WTC11 (cell line): ENCODE measurements around the gene GAB1. TPM values are rescaled to one million over a fixed set of nuclear protein-coding genes. Genes with fewer than 3 reads are reported as not detected.
A peak's percentile ranks its signal among the peaks of the same experiment; 100 is the strongest.

Source experiments
- ATAC-seq: fragments of 200-7000 bp; cut with Tn5 transposase; 2 replicates; pipeline ENCODE4 v1.10.0; 2021; ENCODE audit warnings: mild to moderate bottlenecking, moderate library complexity
- CTCF ChIA-PET: fragments of 300-600 bp; sonication (Branson Sonifier 250); formaldehyde crosslinking; loops from one replicate; lab custom pipeline; 2021; ENCODE audit warnings: antibody characterized with exemption; lab: Charles Lee
- POLR2A ChIA-PET: fragments of 350-600 bp; sonication (Branson Sonifier 250); formaldehyde crosslinking; loops from one replicate; lab custom pipeline; 2021; ENCODE audit warnings: antibody characterized with exemption; lab: Charles Lee
- DNase-seq: peaks from one replicate; pipeline ENCODE4 v3.0.0; 2021; ENCODE audit warnings: low spot score
- H3K27ac Mint-ChIP-seq: 2 replicates; pipeline ENCODE4 v1.8.0; 2021; ENCODE audit warnings: mixed read lengths
- H3K27me3 Mint-ChIP-seq: 2 replicates; pipeline ENCODE4 v1.8.0; 2021; ENCODE audit warnings: low read depth, mild to moderate bottlenecking, moderate library complexity, mixed read lengths
- H3K36me3 Mint-ChIP-seq: 2 replicates; pipeline ENCODE4 v1.8.0; 2021; ENCODE audit warnings: mixed read lengths
- H3K4me1 Mint-ChIP-seq: 2 replicates; pipeline ENCODE4 v1.8.0; 2022; ENCODE audit warnings: mixed read lengths
- H3K4me3 Mint-ChIP-seq: 2 replicates; pipeline ENCODE4 v1.8.0; 2021; ENCODE audit warnings: mild to moderate bottlenecking, moderate library complexity, mixed read lengths
- H3K9me3 Mint-ChIP-seq: 2 replicates; pipeline ENCODE4 v1.8.0; 2021; ENCODE audit warnings: mixed read lengths
- CREB1 ChIP-seq: sonication (generic); formaldehyde crosslinking; IDR thresholded peaks from 2 replicates; pipeline ENCODE4 v1.8.0; 2023; ENCODE audit warnings: mild to moderate bottlenecking, missing genetic modification reagents
- ERG ChIP-seq: fragments of 250-450 bp; sonication (Bioruptor Pico); IDR thresholded peaks from 2 replicates; pipeline ENCODE4 v1.8.0; 2021; ENCODE audit warnings: mild to moderate bottlenecking
- FOXJ3 ChIP-seq: sonication (generic); formaldehyde crosslinking; IDR thresholded peaks from 2 replicates; pipeline ENCODE4 v1.9.0; 2021; ENCODE audit warnings: missing genetic modification reagents, mild to moderate bottlenecking, borderline replicate concordance
- FOXP4 ChIP-seq: sonication (generic); formaldehyde crosslinking; IDR thresholded peaks from 2 replicates; pipeline ENCODE4 v1.8.0; 2022; ENCODE audit warnings: mild to moderate bottlenecking, missing genetic modification reagents
- JUN ChIP-seq: sonication (generic); formaldehyde crosslinking; IDR thresholded peaks from 2 replicates; pipeline ENCODE4 v1.8.0; 2023; ENCODE audit warnings: mild to moderate bottlenecking, missing genetic modification reagents
- MLX ChIP-seq: sonication (generic); formaldehyde crosslinking; IDR thresholded peaks from 2 replicates; pipeline ENCODE4 v1.8.1; 2023; ENCODE audit warnings: mild to moderate bottlenecking, missing genetic modification reagents, moderate library complexity
- NFYB ChIP-seq: sonication (generic); formaldehyde crosslinking; conservative IDR thresholded peaks from 2 replicates; pipeline ENCODE4 v1.8.0; 2022; ENCODE audit warnings: low read depth, missing genetic modification reagents
- NR2C2 ChIP-seq: sonication (generic); formaldehyde crosslinking; IDR thresholded peaks from 2 replicates; pipeline ENCODE4 v1.8.0; 2022; ENCODE audit warnings: mild to moderate bottlenecking, missing genetic modification reagents
- NR3C1 ChIP-seq: sonication (generic); formaldehyde crosslinking; conservative IDR thresholded peaks from 2 replicates; pipeline ENCODE4 v1.8.1; 2023; ENCODE audit warnings: low read depth, mild to moderate bottlenecking, missing genetic modification reagents
- SMAD3 ChIP-seq: sonication (generic); formaldehyde crosslinking; IDR thresholded peaks from 2 replicates; pipeline ENCODE4 v1.8.0; 2022; ENCODE audit warnings: missing genetic modification reagents, mild to moderate bottlenecking, borderline replicate concordance
- TEAD4 ChIP-seq: sonication (generic); formaldehyde crosslinking; IDR thresholded peaks from 2 replicates; pipeline ENCODE4 v1.8.0; 2022; ENCODE audit warnings: mild to moderate bottlenecking, missing genetic modification reagents
- ZNF396 ChIP-seq: fragments of 250-450 bp; sonication (Bioruptor Pico); IDR thresholded peaks from 2 replicates; pipeline ENCODE4 v1.8.0; 2021; ENCODE audit warnings: mild to moderate bottlenecking, moderate library complexity, borderline replicate concordance
- ZNF416 ChIP-seq: fragments of 250-450 bp; sonication (Bioruptor Pico); IDR thresholded peaks from 2 replicates; pipeline ENCODE4 v1.9.0; 2021; ENCODE audit warnings: mild to moderate bottlenecking, inconsistent platforms
- ZNF423 ChIP-seq: fragments of 250-450 bp; sonication (Bioruptor Pico); IDR thresholded peaks from 2 replicates; pipeline ENCODE4 v2.1.2; 2022; ENCODE audit warnings: mild to moderate bottlenecking, moderate library complexity
- ZNF532 ChIP-seq: fragments of 250-450 bp; sonication (Bioruptor Pico); IDR thresholded peaks from 2 replicates; pipeline ENCODE4 v1.9.0; 2021; ENCODE audit warnings: mild to moderate bottlenecking, borderline replicate concordance
- total RNA-seq: library from RNA; stranded (reverse); gene quantifications from 3 replicates; pipeline ENCODE4 v1.2.3, GENCODE V29; 2021
- TF ChIP-seq, protein P1 (sequence below): sonication (generic); formaldehyde crosslinking; conservative IDR thresholded peaks from 2 replicates; pipeline ENCODE4 v1.8.1; 2022; ENCODE audit warnings: mild to moderate bottlenecking, missing genetic modification reagents
- TF ChIP-seq, protein P2 (sequence below): sonication (generic); formaldehyde crosslinking; IDR thresholded peaks from 2 replicates; pipeline ENCODE4 v1.8.0; 2023; ENCODE audit warnings: missing genetic modification reagents
- TF ChIP-seq, protein P3 (sequence below): sonication (generic); formaldehyde crosslinking; IDR thresholded peaks from 2 replicates; pipeline ENCODE4 v1.8.1; 2022; ENCODE audit warnings: low read depth, mild to moderate bottlenecking, moderate library complexity, missing genetic modification reagents, borderline replicate concordance
- TF ChIP-seq, protein P4 (sequence below): sonication (generic); formaldehyde crosslinking; IDR thresholded peaks from 2 replicates; pipeline ENCODE4 v1.8.0; 2022; ENCODE audit warnings: mild to moderate bottlenecking, missing genetic modification reagents

GAB1 gene
- total RNA-seq, 1 experiment from 2014 or later: 17.4 TPM

DNA sequence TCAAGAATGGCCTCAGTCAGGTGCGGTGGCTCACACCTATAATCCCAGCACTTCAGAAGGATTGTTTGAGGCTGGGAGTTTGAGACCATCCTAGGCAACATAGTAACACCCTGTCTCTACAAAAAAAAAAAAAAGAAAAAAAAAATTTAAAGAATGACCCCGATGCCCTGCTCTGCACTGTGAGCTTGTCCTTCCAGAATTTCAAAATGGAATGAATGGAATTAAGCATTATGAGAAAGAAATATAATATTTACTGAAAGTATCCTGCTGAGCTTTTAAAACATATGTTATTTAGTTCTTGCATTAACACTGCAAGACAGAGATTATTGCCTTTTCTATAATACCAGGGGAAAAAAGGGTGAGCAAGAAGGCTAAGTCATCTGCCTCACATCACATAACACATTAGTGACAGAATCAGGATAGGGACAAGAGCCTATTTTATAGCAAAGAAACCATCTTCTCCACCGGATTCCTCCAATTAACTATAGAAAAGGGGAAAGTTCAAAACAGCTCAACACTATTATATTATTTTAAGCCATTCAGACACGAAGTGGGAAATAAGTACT is 41.9 kb upstream of the GAB1 start:
- Mint-ChIP-seq H3K27me3 (no peaks in the 10 kb centered on the region), H3K36me3 (no peaks in the 10 kb centered on the region), H3K4me3 (no peak overlapping the region), H3K4me1 (no peaks in the 10 kb centered on the region), H3K9me3 (no peaks in the 10 kb centered on the region), H3K27ac (no peak overlapping the region)
- POLR2A ChIA-PET: no interaction called here
- DNase-seq: no peak
- ATAC-seq: no peak
- CTCF ChIA-PET: interaction anchor here (0.6 kb wide), 1 partner anchor 49 kb away, joined by 3 read pairs; no protein-coding TSS in a partner anchor
- TF ChIP-seq FOXP4 (CRISPR knock-in tag) (no peak), ZNF532 (CRISPR knock-in tag) (no peak)
- TF ChIP-seq, all 79 proteins: peak for 0

DNA sequence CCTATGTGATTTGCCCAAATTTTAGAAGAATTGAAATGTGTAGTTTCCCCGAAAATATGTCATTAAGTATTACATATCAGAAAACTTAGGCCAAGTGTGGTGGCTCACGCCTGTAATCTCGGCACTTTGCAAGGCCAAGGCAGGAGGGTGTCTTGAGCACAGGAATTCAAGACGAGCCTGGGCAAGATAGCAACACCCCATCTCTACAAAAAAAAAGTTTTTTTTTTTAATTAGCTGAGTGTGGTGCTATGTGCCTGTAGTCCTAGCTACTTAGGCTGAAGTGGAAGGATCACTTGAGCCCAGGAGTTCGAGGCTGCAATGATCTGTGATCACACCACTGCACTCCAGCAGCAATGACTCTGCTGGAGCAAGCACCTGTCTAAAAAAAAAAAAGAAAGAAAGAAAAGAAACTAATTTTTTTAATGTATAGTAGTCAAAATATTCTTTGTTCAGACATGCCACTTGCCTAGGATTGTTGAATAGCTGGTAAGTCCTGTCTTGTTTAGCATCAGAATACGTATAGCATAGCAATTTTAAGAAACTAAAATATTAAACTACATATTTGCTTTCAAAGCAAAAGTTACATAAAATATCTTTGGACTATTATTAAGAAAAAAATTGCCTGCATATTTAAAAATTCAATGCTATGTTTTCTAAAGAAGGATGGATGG is 40.1 kb upstream of the GAB1 start:
- Mint-ChIP-seq H3K36me3 (no peaks in the 10 kb centered on the region), H3K4me1 (no peaks in the 10 kb centered on the region), H3K27me3 (no peaks in the 10 kb centered on the region)
- POLR2A ChIA-PET: no interaction called here
- CTCF ChIA-PET: no interaction called here
- no peak for ATAC-seq
- no peak for TF ChIP-seq ZNF416 (CRISPR knock-in tag)
- no peak for TF ChIP-seq JUN (CRISPR knock-in tag)
- TF ChIP-seq, protein P1, sequence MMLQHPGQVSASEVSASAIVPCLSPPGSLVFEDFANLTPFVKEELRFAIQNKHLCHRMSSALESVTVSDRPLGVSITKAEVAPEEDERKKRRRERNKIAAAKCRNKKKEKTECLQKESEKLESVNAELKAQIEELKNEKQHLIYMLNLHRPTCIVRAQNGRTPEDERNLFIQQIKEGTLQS (CRISPR knock-in tag): no peak
- no peak for TF ChIP-seq NR2C2
- TF ChIP-seq ZNF396 (CRISPR knock-in tag): no peak
- TF ChIP-seq, protein P2, sequence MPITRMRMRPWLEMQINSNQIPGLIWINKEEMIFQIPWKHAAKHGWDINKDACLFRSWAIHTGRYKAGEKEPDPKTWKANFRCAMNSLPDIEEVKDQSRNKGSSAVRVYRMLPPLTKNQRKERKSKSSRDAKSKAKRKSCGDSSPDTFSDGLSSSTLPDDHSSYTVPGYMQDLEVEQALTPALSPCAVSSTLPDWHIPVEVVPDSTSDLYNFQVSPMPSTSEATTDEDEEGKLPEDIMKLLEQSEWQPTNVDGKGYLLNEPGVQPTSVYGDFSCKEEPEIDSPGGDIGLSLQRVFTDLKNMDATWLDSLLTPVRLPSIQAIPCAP (CRISPR knock-in tag): no peak
- TF ChIP-seq, protein P3, sequence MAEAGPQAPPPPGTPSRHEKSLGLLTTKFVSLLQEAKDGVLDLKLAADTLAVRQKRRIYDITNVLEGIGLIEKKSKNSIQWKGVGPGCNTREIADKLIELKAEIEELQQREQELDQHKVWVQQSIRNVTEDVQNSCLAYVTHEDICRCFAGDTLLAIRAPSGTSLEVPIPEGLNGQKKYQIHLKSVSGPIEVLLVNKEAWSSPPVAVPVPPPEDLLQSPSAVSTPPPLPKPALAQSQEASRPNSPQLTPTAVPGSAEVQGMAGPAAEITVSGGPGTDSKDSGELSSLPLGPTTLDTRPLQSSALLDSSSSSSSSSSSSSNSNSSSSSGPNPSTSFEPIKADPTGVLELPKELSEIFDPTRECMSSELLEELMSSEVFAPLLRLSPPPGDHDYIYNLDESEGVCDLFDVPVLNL (CRISPR knock-in tag): no peak
- no peak for TF ChIP-seq MLX (CRISPR knock-in tag)
- TF ChIP-seq, all 79 proteins: peak for 0
- Mint-ChIP-seq H3K9me3 (no peaks in the 10 kb centered on the region), H3K27ac (no peak overlapping the region), H3K4me3 (no peak overlapping the region)
- no peak for DNase-seq

DNA sequence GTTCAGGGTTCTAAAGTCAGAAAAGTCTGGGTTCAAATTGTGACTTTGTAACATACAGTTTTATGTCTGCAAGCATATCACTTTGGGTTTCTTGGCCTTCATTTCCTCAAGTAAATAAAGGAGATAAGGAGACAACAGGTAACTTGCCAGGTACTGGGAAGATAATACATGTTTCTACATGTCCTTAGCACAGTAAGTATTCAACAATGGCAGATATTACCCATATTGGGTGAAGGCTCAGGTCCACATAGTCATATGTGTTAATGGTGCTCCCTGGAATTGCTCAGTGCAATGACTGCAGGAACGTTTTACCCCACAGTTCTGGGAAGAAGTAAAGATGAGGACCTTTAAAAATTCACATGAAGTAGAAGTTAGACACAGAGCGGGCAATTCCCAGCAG is 35.8 kb upstream of the GAB1 start:
- ChIA-PET CTCF (no interaction called here), POLR2A (no interaction called here)
- no peak for DNase-seq
- H3K36me3 Mint-ChIP-seq: no peaks in the 10 kb centered on the region
- H3K4me3 Mint-ChIP-seq: no peak overlapping the region
- H3K9me3 Mint-ChIP-seq: no peaks in the 10 kb centered on the region
- peak overlapping the region; percentile 50; the same call in 1 of the 2 replicates for H3K27ac Mint-ChIP-seq
- H3K4me1 Mint-ChIP-seq: peaks cover 10% of the 10 kb centered on the region
- ATAC-seq: no peak
- no peaks in the 10 kb centered on the region for H3K27me3 Mint-ChIP-seq
- no peak for TF ChIP-seq ERG
- TF ChIP-seq NFYB: no peak
- TF ChIP-seq NR3C1 (CRISPR knock-in tag): no peak
- no peak for TF ChIP-seq TEAD4 (CRISPR knock-in tag)
- no peak for TF ChIP-seq CREB1
- TF ChIP-seq, protein P4, sequence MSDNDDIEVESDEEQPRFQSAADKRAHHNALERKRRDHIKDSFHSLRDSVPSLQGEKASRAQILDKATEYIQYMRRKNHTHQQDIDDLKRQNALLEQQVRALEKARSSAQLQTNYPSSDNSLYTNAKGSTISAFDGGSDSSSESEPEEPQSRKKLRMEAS (CRISPR knock-in tag): no peak
- TF ChIP-seq SMAD3 (CRISPR knock-in tag): no peak
- no peak for TF ChIP-seq ZNF423 (CRISPR knock-in tag)
- no peak for TF ChIP-seq FOXJ3
